ENCODE data around the gene STIM2.

GRCh38 chr4:26987191-26987590, 126.5 kb downstream of the STIM2 start:
- TF ChIP-seq CTCF (conservative IDR thresholded peaks at IDR 0.05; ENCODE audit: low read length) = no peak
- no peak for TF ChIP-seq EZH2phosphoT487 (IDR thresholded peaks at IDR 0.05; ENCODE audit: borderline replicate concordance)
